Stimulated activated naive CD8-positive, alpha-beta T cell treated with anti-CD3 and anti-CD28 coated beads, Interleukin-15, Interleukin-2, amounts not matched to agents 100 ng/mL and 50 ng/mL, for 24 hours (primary cell): ENCODE measurements around the gene ZIC4.

Experiments
- H3K27ac Mint-ChIP-seq: one replicate; pipeline ENCODE4 v1.8.0; 2021; ENCODE audit warnings: mild to moderate bottlenecking, mixed read lengths
- H3K27me3 Mint-ChIP-seq: one replicate; pipeline ENCODE4 v1.8.0; 2021; ENCODE audit warnings: mixed read lengths
- H3K36me3 Mint-ChIP-seq: one replicate; pipeline ENCODE4 v1.8.0; 2021; ENCODE audit warnings: low read depth, mixed read lengths
- H3K4me1 Mint-ChIP-seq: one replicate; pipeline ENCODE4 v1.8.0; 2021; ENCODE audit warnings: low read depth, mixed read lengths
- H3K4me3 Mint-ChIP-seq: one replicate; pipeline ENCODE4 v1.8.0; 2021; ENCODE audit warnings: mild to moderate bottlenecking, mixed read lengths
- H3K9me3 Mint-ChIP-seq: one replicate; pipeline ENCODE4 v1.8.0; 2021; ENCODE audit warnings: mixed read lengths

The ZIC4 gene

DNA sequence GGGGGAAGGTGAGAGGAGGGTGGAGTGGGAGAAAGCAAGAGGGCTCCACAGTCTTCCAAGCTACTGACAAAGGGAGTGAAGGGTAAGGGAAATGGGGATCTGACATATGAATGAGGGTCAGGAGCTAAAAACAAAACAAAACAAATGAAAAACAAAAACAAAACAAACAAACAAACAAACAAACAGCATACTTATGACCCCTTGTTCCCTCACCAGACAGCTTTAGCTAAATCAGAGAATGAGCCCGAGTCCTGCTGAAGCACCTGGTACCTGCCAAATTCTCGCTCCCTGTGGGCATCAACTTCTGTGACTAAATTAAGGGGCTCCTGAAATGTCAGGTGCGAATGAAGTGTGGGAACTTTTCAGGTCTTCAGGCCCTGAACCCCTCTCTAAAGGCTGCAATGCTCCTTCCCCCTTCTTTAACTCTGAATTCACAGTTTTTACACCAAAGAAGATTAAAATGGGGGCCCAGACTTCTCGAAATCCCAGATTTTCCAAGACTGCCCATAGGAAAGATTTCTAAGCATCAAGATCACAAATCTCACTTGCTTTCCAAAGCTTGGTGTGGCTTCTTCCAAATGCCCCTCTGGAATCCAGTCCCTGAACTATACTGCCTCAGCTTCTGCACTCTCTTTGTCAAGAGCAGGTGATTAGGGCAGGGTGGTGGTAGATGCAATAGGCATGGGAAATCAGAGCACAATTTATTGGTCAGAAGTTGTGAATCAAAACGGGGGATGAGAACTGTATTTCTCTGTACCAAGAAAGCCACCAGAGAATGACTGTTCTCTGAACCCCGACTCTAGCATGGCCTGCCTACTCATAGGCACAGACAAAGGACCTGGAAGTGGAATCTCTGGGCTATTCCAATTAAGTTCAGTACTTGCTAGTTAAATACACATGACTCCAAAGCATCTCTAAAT lies 40.9 kb downstream of the ZIC4 start:
- H3K4me1 Mint-ChIP-seq: no peaks in the 10 kb centered on the region
- no peak overlapping the region for H3K4me3 Mint-ChIP-seq
- peaks cover 69% of the 10 kb centered on the region for H3K27me3 Mint-ChIP-seq
- H3K27ac Mint-ChIP-seq: no peak overlapping the region
- peaks cover 5% of the 10 kb centered on the region for H3K9me3 Mint-ChIP-seq
- no peaks in the 10 kb centered on the region for H3K36me3 Mint-ChIP-seq

DNA sequence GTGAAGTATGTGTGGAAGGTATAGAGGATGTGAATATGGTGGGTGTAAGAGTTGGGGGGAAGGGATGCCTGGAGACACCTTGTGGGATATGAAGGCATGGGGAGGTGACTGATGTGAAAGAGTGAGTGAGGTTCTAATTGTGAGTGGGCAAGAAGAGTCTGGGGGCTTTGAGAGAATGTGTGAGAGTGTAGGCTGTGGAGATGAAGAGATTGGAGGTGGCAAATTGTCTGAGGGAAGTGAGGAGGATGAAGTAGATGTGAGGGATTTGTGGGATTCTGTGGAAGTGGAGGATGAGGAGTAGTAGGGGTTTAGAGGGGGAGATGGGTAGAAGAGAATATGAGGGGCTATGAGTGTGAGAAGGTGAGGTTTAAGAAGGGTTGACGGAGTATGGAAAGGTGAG lies 41.6 kb downstream of the ZIC4 start:
- Mint-ChIP-seq H3K27me3 (peaks cover 69% of the 10 kb centered on the region), H3K27ac (no peak overlapping the region), H3K4me1 (no peaks in the 10 kb centered on the region), H3K9me3 (peaks cover 5% of the 10 kb centered on the region), H3K36me3 (no peaks in the 10 kb centered on the region), H3K4me3 (no peak overlapping the region)

DNA sequence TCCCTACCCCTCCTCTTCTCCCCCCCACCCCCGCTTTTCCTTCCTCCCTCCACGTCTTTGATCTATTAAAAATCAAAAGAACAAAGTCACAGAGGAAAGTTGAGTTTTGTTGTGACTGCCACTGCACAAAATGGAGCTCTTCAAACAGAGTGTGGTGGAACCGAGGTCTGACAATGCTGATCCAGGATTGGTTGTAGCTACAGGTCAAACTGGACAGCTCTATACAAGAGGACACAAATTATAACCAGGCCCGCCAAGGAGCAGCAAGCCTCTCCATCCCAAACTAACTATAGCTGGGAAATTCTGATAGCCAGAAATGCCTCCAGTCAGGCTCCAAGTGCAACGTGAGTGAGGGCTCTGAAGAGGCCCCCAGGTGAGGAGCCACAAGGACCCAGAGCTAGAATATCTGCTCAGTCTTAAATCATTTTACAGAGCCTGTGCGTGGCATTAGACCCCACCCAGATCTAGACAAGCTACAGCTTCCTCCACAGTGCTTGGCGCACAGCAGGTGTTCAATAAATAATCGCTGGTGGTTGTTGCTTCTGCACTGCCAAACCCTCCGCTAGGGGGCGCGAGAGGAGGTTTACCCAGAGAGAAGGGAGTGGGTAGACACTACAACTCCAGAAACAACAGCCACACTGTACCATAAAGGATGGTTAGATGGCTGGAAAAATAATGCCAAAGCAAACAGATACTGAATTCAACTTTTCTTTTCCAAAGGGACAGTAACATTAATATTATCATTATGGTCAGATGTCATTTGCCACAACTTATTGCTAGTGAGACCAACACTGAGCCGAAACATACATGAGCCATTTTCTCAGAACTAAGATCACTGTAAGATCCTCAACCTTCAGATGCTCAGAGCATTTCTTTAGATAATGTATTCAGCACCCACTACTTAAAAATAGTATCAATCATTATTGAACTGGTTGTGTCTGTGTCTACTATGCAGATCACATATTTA lies 44.6 kb downstream of the ZIC4 start:
- Mint-ChIP-seq H3K27ac (no peak overlapping the region), H3K27me3 (peaks cover 74% of the 10 kb centered on the region), H3K4me3 (no peak overlapping the region), H3K36me3 (no peaks in the 10 kb centered on the region), H3K4me1 (no peaks in the 10 kb centered on the region), H3K9me3 (peaks cover 6% of the 10 kb centered on the region)

DNA sequence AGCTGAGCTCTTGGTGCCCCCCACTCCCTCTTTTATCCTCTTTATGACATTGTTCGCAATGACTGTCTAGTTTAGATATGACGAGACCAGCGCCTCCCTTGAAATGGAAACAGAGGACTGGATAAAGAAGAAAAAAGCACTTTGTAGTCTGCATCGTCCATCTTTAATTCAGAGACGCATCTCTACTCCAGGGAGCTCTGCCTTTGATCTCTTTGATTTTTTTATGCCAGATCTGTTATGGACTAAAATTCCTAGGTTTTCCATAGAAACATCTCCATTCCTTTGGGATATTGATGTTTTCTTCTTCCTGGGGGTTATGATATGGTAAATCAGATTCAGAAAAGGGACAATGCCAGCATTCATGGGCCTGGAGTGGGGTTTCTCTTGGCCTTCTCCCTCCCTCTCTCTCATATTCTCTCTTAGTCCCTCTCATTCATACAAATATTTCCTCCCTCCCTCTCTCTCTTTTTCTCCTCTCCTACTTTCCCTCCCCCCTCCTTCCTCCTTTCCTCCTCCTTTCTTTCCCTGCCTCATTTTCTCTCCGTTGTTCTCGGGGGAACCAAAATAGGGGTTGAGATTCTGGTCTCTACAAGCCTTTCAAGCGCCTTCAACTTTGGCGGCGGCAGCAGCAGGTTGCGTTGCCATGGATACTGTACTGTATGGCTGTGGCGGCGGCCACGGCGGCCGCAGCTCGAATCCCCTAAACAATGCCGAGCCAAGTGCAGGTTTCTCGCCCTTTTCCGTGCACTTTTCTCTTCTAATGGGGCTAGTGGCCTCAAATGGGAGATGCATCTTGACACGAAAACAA lies 45.5 kb downstream of the ZIC4 start:
- Mint-ChIP-seq H3K27ac (no peak overlapping the region), H3K9me3 (peaks cover 6% of the 10 kb centered on the region), H3K4me1 (no peaks in the 10 kb centered on the region), H3K27me3 (peaks cover 83% of the 10 kb centered on the region), H3K36me3 (no peaks in the 10 kb centered on the region), H3K4me3 (no peak overlapping the region)

DNA sequence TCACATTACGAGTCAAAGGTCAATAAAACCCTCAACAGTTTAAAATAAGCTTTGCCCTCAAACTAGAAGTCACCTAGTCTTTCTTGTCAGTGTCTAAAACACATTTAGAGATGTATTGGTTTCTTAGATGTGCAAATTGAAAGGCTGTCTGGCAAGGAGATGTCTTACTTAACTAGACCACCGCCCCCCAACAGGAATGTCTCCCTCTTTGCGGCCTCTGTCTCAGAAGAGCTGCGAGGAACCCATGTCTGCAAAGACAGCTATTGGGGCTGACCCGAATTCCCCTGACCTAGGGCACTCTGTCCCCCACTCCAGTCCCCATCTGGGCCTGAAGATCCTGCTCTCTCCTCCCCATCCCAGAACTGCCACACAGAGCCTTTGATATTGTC lies 46.3 kb downstream of the ZIC4 start:
- Mint-ChIP-seq H3K9me3 (peaks cover 10% of the 10 kb centered on the region), H3K4me3 (no peak overlapping the region), H3K36me3 (no peaks in the 10 kb centered on the region), H3K27ac (no peak overlapping the region), H3K27me3 (peaks cover 86% of the 10 kb centered on the region), H3K4me1 (no peaks in the 10 kb centered on the region)

DNA sequence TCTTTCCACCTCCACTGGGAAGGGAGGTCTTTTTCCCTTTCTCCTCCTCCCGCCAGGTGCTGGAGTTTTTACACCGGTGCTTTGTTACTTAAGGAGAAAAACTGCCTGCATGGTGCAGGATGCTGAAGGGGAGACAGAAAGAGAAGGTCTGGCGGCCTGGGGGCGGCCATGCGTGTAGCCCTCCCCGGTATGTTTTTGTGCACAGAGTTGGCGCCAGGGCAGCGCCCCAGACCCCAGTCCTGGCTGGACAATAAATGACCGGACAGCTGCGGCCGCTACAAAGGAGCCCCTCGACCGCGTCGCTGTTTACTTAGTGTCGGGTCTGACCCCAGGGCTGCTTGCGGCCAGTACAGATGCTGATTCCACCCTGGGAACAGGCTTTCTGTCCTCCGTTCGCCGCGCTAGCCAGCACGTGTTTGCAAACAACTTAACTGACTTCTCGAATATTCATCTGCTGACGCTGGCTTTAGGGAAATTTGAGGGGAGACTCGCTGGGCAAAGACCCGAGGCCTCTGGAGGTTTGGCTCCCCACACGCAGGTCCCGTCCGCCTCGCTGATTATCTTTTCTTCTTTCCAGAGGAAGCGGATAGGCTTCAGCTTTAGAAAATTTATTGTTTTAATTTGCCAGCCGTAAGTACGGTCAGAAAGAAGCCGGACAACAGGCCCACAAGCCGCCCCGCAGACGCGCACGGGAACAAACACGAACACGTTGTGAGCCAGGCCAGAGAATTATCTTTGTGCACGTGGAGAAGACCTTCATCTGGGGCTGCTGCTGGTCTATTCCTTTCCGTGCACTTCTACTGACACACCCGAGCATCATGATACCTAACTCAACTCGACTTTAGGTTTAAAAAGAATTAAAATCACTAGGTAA lies 46.9 kb downstream of the ZIC4 start:
- peaks cover 11% of the 10 kb centered on the region for H3K9me3 Mint-ChIP-seq
- H3K4me3 Mint-ChIP-seq: no peak overlapping the region
- peaks cover 86% of the 10 kb centered on the region for H3K27me3 Mint-ChIP-seq
- H3K36me3 Mint-ChIP-seq: no peaks in the 10 kb centered on the region
- no peak overlapping the region for H3K27ac Mint-ChIP-seq
- H3K4me1 Mint-ChIP-seq: no peaks in the 10 kb centered on the region

DNA sequence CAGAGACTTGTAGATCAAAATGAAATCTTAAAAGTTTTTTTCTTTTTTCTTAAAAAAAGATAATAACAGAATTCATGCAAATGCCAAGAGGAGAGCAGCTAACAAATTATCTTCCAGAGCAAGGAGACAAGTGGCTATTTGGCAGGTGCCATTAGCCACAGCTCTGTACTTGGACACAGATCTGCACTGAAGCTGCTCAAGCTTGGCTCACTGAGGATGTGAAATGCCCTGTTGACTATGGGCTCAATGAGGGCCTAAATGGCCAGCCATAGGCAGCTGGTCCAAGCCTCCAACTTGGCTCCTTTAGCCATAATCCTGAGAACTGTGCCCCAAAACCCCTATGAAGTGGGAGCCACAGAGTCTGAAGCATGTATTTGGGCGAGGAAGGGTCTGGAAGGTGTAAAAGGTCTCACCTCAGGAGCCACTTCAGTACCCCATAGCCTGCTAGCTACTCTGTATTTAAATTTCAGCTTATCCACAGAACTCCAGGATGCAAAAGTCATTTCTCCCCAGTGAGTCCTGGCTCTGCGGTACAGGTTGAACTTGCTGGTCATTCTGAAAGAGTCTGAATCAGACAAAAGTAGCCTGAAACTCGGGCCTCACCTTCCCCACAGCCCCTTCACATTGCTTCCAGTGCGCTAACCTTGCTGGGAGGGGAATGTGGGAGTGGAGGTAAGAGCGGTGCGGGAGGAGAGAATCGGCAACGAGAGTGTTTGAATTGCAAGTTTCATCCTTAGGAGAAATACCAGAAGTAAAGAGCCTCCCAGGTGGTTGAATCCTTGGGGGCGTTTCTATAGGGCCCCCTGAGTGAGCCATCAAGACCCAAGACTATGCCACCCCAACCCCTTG lies 48.0 kb downstream of the ZIC4 start:
- peaks cover 87% of the 10 kb centered on the region for H3K27me3 Mint-ChIP-seq
- no peaks in the 10 kb centered on the region for H3K36me3 Mint-ChIP-seq
- no peak overlapping the region for H3K27ac Mint-ChIP-seq
- peaks cover 11% of the 10 kb centered on the region for H3K9me3 Mint-ChIP-seq
- no peak overlapping the region for H3K4me3 Mint-ChIP-seq
- H3K4me1 Mint-ChIP-seq: no peaks in the 10 kb centered on the region

DNA sequence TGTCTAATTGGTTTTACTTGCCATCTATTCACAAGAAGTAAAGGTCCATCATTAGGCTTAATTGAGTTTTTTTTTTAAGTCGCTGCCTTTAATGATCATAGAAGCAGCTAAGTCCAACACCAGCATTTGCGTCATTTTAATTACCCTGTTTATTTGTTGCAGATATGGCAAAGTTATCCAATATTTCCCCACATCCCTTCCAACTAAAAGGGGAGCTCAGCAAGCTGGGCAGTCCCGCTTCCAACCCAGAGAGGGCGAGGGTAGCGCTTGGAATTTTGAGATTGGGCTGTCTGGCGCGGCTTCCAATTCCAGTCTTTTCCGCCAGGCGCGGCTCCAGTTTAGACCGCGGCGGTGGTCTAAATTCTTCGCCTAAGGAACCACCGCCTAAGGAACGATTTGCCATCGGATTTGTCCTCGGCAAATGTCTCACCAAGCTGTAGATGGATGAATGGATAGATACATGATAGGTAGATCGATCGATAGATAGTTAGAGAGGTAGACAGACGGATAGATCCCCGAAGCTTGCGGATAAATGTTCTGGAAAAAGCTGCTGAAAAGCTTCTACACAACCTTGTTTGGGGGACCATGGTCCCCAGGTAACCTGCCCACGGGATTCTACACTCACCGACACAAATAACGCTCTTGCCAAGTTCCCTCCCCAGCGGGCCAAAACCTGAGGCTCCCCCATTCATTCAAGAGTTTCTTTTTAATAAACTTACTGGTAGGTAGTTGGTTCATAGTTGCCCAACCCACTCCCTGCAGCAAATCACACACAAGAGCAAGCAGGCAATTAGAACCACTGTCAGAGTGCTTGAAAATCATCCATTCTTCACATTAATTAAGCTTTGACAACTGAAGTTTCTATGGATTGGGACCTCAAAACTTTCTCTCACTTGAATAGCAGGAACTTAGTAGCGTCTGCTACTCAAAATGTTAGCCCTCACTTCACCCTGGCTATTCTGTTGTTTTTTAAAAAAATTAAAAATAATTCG lies 49.1 kb downstream of the ZIC4 start:
- Mint-ChIP-seq H3K4me3 (no peak overlapping the region), H3K4me1 (no peaks in the 10 kb centered on the region), H3K9me3 (peaks cover 11% of the 10 kb centered on the region), H3K27ac (no peak overlapping the region), H3K36me3 (no peaks in the 10 kb centered on the region), H3K27me3 (peaks cover 94% of the 10 kb centered on the region)

DNA sequence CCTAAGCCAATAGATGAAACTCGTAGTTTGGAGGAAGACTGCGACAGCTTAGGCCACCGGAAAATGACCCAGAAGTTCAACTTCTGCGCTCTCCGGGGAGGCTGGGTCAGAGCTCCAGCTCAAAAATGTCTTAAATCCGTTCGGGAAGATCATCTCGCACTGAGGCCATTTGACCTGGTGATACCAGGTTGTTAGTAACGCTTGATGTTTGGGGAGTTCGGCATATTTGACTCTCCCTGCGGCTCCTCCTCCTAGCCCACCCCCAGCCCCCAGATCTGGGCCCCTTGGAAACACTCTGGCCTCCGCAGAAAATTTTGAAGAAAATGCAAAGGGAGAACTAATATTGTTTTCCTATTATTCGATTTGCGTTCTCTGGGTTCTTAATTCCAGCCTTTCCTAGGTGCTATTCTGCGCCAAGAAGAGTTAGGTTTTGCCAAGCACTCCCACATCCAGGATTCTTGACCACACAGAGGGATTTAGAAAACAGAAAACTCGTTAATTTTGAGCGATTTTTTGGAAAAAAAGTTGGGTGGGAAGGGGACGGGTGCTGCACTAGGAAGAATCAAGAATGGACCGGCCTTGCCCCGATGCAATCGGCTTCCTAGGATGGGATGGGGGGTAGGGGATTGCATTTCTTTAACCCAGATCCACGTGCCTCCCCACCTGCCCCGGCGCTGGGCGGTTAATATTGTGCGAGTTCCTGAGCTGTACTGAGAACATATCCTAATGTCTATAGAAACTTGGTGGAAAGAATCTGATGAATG lies 50.0 kb downstream of the ZIC4 start:
- H3K4me3 Mint-ChIP-seq: no peak overlapping the region
- no peaks in the 10 kb centered on the region for H3K36me3 Mint-ChIP-seq
- peaks cover 89% of the 10 kb centered on the region for H3K27me3 Mint-ChIP-seq
- H3K27ac Mint-ChIP-seq: no peak overlapping the region
- H3K9me3 Mint-ChIP-seq: peaks cover 11% of the 10 kb centered on the region
- H3K4me1 Mint-ChIP-seq: no peaks in the 10 kb centered on the region

DNA sequence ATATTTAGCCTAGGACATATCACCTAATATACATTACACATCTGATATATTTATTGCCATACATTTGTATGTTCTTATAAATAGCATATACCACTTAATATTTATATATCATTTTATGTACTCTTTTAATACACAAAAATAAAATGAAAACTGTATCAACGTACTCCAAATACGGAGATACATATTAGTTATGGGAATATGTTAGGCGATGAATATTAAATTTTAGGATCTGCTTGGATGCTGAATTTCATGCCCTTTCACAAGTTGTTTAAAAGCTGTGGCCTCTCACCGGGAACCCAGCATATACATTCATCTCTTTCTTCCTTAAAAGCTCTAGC lies 50.6 kb downstream of the ZIC4 start:
- Mint-ChIP-seq H3K27me3 (peaks cover 84% of the 10 kb centered on the region), H3K36me3 (no peaks in the 10 kb centered on the region), H3K4me1 (no peaks in the 10 kb centered on the region), H3K4me3 (no peak overlapping the region), H3K9me3 (peaks cover 11% of the 10 kb centered on the region), H3K27ac (no peak overlapping the region)

DNA sequence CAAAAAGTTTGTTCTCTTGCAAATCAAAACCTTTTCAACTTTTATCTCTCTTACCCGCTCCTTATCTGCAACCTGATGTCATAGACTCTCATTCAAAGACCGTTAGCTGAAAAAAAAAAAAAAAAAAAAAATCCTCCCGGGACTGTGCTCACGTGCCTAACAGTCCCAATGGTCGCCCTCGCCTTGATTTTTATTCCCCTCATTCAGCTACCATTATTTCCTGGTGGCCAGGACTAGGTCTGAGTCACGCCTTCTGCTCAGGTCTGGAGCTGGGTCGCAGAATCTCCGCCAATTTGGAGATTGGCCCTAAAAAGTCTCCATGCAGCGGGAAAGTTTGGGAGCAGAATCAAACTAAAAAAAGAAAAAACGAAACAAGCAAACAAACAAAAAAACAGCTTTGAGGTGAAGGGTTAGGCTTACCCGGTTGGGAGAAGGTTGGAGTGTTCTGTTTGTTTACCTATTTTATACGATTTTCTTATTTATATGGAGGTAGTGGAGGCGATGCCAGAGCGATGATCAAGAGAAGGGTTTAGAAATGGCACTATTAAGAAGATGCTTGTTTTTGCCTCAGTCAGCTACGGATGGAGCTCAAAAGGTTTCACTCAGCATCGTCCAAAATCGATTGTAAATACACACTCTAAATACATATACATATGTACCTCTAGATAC lies 51.1 kb downstream of the ZIC4 start:
- Mint-ChIP-seq H3K4me3 (no peak overlapping the region), H3K27me3 (peaks cover 79% of the 10 kb centered on the region), H3K36me3 (no peaks in the 10 kb centered on the region), H3K27ac (no peak overlapping the region), H3K4me1 (no peaks in the 10 kb centered on the region), H3K9me3 (peaks cover 11% of the 10 kb centered on the region)
